WTC11 (cell line): Measurements from ENCODE around the gene OVOL3. TPM values are rescaled to one million over a fixed set of nuclear protein-coding genes. Genes with fewer than 3 reads are reported as not detected.

ENCODE experiments used
- ATAC-seq: fragments of 200-7000 bp; cut with Tn5 transposase; 2 replicates; pipeline ENCODE4 v1.10.0; 2021; ENCODE audit warnings: mild to moderate bottlenecking, moderate library complexity
- CTCF ChIA-PET: fragments of 300-600 bp; sonication (Branson Sonifier 250); formaldehyde crosslinking; loops from one replicate; lab custom pipeline; 2021; ENCODE audit warnings: antibody characterized with exemption; lab: Charles Lee
- POLR2A ChIA-PET: fragments of 350-600 bp; sonication (Branson Sonifier 250); formaldehyde crosslinking; loops from one replicate; lab custom pipeline; 2021; ENCODE audit warnings: antibody characterized with exemption; lab: Charles Lee
- DNase-seq: peaks from one replicate; pipeline ENCODE4 v3.0.0; 2021; ENCODE audit warnings: low spot score
- H3K27ac Mint-ChIP-seq: 2 replicates; pipeline ENCODE4 v1.8.0; 2021; ENCODE audit warnings: mixed read lengths
- H3K27me3 Mint-ChIP-seq: 2 replicates; pipeline ENCODE4 v1.8.0; 2021; ENCODE audit warnings: low read depth, mild to moderate bottlenecking, moderate library complexity, mixed read lengths
- H3K36me3 Mint-ChIP-seq: 2 replicates; pipeline ENCODE4 v1.8.0; 2021; ENCODE audit warnings: mixed read lengths
- H3K4me1 Mint-ChIP-seq: 2 replicates; pipeline ENCODE4 v1.8.0; 2022; ENCODE audit warnings: mixed read lengths
- H3K4me3 Mint-ChIP-seq: 2 replicates; pipeline ENCODE4 v1.8.0; 2021; ENCODE audit warnings: mild to moderate bottlenecking, moderate library complexity, mixed read lengths
- H3K9me3 Mint-ChIP-seq: 2 replicates; pipeline ENCODE4 v1.8.0; 2021; ENCODE audit warnings: mixed read lengths
- CBFB ChIP-seq: sonication (generic); formaldehyde crosslinking; IDR thresholded peaks from 2 replicates; pipeline ENCODE4 v1.8.1; 2022; ENCODE audit warnings: mild to moderate bottlenecking, low read depth, missing genetic modification reagents
- CREB1 ChIP-seq: sonication (generic); formaldehyde crosslinking; IDR thresholded peaks from 2 replicates; pipeline ENCODE4 v1.8.0; 2023; ENCODE audit warnings: mild to moderate bottlenecking, missing genetic modification reagents
- ESRRA ChIP-seq: sonication (generic); formaldehyde crosslinking; IDR thresholded peaks from 2 replicates; pipeline ENCODE4 v1.8.1; 2022; ENCODE audit warnings: mild to moderate bottlenecking, missing genetic modification reagents, borderline replicate concordance
- GABPB1 ChIP-seq: sonication (generic); formaldehyde crosslinking; IDR thresholded peaks from 2 replicates; pipeline ENCODE4 v1.8.1; 2023; ENCODE audit warnings: mild to moderate bottlenecking, missing genetic modification reagents
- HMGA2 ChIP-seq: fragments of 250-450 bp; sonication (Bioruptor Pico); IDR thresholded peaks from 2 replicates; pipeline ENCODE4 v1.4.0; 2021; ENCODE audit warnings: mild to moderate bottlenecking, moderate library complexity
- RELA ChIP-seq: sonication (generic); formaldehyde crosslinking; IDR thresholded peaks from 2 replicates; pipeline ENCODE4 v1.8.1; 2022; ENCODE audit warnings: missing genetic modification reagents, mild to moderate bottlenecking, borderline replicate concordance
- SMAD4 ChIP-seq: sonication (generic); formaldehyde crosslinking; IDR thresholded peaks from 2 replicates; pipeline ENCODE4 v1.8.0; 2022; ENCODE audit warnings: mild to moderate bottlenecking, missing genetic modification reagents
- TP53 ChIP-seq: sonication (generic); formaldehyde crosslinking; IDR thresholded peaks from 2 replicates; pipeline ENCODE4 v1.8.1; 2023; ENCODE audit warnings: mild to moderate bottlenecking, missing genetic modification reagents
- ZNF219 ChIP-seq: sonication (generic); formaldehyde crosslinking; IDR thresholded peaks from 2 replicates; pipeline ENCODE4 v1.8.0; 2023; ENCODE audit warnings: missing genetic modification reagents, mild to moderate bottlenecking, borderline replicate concordance
- ZNF232 ChIP-seq: sonication (generic); formaldehyde crosslinking; IDR thresholded peaks from 2 replicates; pipeline ENCODE4 v1.8.0; 2022; ENCODE audit warnings: mild to moderate bottlenecking, missing genetic modification reagents
- ZNF317 ChIP-seq: sonication (generic); formaldehyde crosslinking; IDR thresholded peaks from 2 replicates; pipeline ENCODE4 v1.8.1; 2023; ENCODE audit warnings: low read depth, mild to moderate bottlenecking, moderate library complexity, missing genetic modification reagents, borderline replicate concordance
- ZNF416 ChIP-seq: fragments of 250-450 bp; sonication (Bioruptor Pico); IDR thresholded peaks from 2 replicates; pipeline ENCODE4 v1.9.0; 2021; ENCODE audit warnings: mild to moderate bottlenecking, inconsistent platforms
- ZNF423 ChIP-seq: fragments of 250-450 bp; sonication (Bioruptor Pico); IDR thresholded peaks from 2 replicates; pipeline ENCODE4 v2.1.2; 2022; ENCODE audit warnings: mild to moderate bottlenecking, moderate library complexity
- total RNA-seq: library from RNA; stranded (reverse); gene quantifications from 3 replicates; pipeline ENCODE4 v1.2.3, GENCODE V29; 2021
- TF ChIP-seq, protein P1 (sequence below): sonication (generic); formaldehyde crosslinking; IDR thresholded peaks from 2 replicates; pipeline ENCODE4 v1.8.1; 2023; ENCODE audit warnings: mild to moderate bottlenecking, missing genetic modification reagents, moderate library complexity
- TF ChIP-seq, protein P2 (sequence below): sonication (generic); formaldehyde crosslinking; IDR thresholded peaks from 2 replicates; pipeline ENCODE4 v1.8.0; 2022; ENCODE audit warnings: mild to moderate bottlenecking, missing genetic modification reagents
- TF ChIP-seq, protein P3 (sequence below): fragments of 250-450 bp; sonication (Bioruptor Pico); IDR thresholded peaks from 2 replicates; pipeline ENCODE4 v1.9.0; 2021; ENCODE audit warnings: mild to moderate bottlenecking
- TF ChIP-seq, protein P4 (sequence below): sonication (generic); formaldehyde crosslinking; IDR thresholded peaks from 2 replicates; pipeline ENCODE4 v1.8.0; 2023; ENCODE audit warnings: missing genetic modification reagents, mild to moderate bottlenecking, borderline replicate concordance
- TF ChIP-seq, protein P5 (sequence below): sonication (generic); formaldehyde crosslinking; IDR thresholded peaks from 2 replicates; pipeline ENCODE4 v1.8.1; 2022; ENCODE audit warnings: low read depth, missing genetic modification reagents, borderline replicate concordance
- TF ChIP-seq, protein P6 (sequence below): sonication (generic); formaldehyde crosslinking; IDR thresholded peaks from 2 replicates; pipeline ENCODE4 v1.8.1; 2023; ENCODE audit warnings: mild to moderate bottlenecking, missing genetic modification reagents
- TF ChIP-seq, protein P7 (sequence below): sonication (generic); formaldehyde crosslinking; IDR thresholded peaks from 2 replicates; pipeline ENCODE4 v1.8.1; 2023; ENCODE audit warnings: mild to moderate bottlenecking, moderate library complexity, missing genetic modification reagents

Gene OVOL3
- total RNA-seq, 1 experiment from 2014 or later, result not detected

DNA sequence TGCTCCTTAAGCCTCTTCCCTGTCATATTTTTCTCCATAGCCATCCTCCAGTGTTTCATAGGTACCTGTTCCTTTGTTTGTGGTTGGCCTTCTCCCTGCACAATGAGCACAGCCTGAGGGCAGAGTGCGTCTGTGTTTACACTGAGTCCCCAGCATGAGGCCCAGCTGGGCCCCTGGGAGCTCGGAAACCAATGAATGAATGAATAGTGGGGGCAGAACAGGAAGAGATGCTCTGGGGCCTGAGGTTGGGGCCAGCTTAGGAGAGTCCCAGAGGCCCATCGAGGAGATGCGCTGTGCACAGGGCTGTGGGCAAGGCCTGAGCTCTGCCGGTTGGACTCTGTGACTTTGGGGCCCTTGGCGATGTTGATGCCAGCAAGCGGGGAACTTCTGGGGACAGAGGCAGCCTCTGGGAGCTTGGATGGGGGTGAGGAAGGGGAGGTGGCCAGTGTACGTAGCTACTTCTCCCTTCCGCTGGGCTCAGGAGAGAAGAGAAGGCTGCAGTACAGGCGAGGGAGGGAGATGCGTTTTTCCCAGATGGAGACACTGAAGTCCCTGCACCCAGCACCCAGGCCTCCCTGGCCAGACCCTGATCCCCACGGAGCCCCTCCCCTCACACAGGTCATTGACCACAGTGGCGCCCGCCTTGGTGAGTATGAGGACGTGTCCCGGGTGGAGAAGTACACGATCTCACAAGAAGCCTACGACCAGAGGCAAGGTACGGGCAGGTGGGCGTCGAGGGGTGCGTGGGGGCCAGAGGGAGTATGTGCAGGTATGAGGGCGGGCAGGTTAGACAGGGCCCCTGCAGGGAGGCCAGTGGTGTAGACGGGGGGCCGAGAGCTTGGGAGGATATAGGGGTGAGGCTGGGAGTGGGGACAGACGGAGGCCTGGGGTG, 9.4 kb downstream of the OVOL3 start:
- Mint-ChIP-seq H3K4me1 (peaks cover 18% of the 10 kb centered on the region), H3K27me3 (no peaks in the 10 kb centered on the region), H3K4me3 (0 out of 2 replicates have a peak overlapping the region, but pooled peaks have one; percentile 18), H3K36me3 (peaks cover 43% of the 10 kb centered on the region), H3K27ac (peak overlapping the region; percentile 42), H3K9me3 (no peaks in the 10 kb centered on the region)
- ATAC-seq, result no peak
- TF ChIP-seq, protein P1, sequence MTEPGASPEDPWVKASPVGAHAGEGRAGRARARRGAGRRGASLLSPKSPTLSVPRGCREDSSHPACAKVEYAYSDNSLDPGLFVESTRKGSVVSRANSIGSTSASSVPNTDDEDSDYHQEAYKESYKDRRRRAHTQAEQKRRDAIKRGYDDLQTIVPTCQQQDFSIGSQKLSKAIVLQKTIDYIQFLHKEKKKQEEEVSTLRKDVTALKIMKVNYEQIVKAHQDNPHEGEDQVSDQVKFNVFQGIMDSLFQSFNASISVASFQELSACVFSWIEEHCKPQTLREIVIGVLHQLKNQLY (CRISPR knock-in tag), result no peak
- TF ChIP-seq ZNF423 (0 out of 2 replicates have a peak, but pooled peaks have one; percentile 29), ZNF317 (no peak), SMAD4 (CRISPR knock-in tag) (no peak), CREB1 (no peak), GABPB1 (CRISPR knock-in tag) (peak; percentile 37), ESRRA (CRISPR knock-in tag) (no peak)
- TF ChIP-seq, protein P2, sequence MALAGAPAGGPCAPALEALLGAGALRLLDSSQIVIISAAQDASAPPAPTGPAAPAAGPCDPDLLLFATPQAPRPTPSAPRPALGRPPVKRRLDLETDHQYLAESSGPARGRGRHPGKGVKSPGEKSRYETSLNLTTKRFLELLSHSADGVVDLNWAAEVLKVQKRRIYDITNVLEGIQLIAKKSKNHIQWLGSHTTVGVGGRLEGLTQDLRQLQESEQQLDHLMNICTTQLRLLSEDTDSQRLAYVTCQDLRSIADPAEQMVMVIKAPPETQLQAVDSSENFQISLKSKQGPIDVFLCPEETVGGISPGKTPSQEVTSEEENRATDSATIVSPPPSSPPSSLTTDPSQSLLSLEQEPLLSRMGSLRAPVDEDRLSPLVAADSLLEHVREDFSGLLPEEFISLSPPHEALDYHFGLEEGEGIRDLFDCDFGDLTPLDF (CRISPR knock-in tag), result no peak
- ChIA-PET CTCF (interaction anchor here (0.6 kb wide), 1 partner anchor 527 kb away, joined by 3 read pairs; no protein-coding TSS in a partner anchor), POLR2A (interaction anchor here (0.5 kb wide), 1 partner anchor 188 kb away, joined by 3 read pairs; no protein-coding TSS in a partner anchor)
- DNase-seq, result no peak

DNA sequence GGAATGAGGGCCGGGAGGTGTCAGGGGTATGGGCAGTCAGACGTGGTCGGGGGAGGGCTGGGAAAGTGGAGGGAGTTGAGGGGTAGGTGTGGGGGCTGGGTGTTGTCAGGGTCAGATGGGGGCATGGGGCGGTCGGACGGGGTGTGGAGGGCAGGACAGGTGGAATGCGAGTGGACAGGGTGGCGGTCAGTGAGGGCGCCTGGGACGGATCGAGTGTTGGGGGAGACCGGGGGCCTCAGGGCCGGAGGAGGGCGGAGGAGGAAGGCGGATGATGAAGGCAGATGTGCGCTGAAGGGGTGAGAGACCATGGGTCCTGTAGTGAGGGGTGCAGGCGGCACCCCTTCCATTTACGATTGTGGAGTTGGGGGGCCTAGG, 10.0 kb downstream of the OVOL3 start:
- Mint-ChIP-seq H3K4me3 (no peak overlapping the region), H3K36me3 (peaks cover 50% of the 10 kb centered on the region), H3K4me1 (peaks cover 16% of the 10 kb centered on the region), H3K27ac (no peak overlapping the region), H3K9me3 (no peaks in the 10 kb centered on the region), H3K27me3 (no peaks in the 10 kb centered on the region)
- POLR2A ChIA-PET, result no interaction called here
- DNase-seq (no peak), ATAC-seq (no peak)
- CTCF ChIA-PET, result no interaction called here
- TF ChIP-seq, protein P3, sequence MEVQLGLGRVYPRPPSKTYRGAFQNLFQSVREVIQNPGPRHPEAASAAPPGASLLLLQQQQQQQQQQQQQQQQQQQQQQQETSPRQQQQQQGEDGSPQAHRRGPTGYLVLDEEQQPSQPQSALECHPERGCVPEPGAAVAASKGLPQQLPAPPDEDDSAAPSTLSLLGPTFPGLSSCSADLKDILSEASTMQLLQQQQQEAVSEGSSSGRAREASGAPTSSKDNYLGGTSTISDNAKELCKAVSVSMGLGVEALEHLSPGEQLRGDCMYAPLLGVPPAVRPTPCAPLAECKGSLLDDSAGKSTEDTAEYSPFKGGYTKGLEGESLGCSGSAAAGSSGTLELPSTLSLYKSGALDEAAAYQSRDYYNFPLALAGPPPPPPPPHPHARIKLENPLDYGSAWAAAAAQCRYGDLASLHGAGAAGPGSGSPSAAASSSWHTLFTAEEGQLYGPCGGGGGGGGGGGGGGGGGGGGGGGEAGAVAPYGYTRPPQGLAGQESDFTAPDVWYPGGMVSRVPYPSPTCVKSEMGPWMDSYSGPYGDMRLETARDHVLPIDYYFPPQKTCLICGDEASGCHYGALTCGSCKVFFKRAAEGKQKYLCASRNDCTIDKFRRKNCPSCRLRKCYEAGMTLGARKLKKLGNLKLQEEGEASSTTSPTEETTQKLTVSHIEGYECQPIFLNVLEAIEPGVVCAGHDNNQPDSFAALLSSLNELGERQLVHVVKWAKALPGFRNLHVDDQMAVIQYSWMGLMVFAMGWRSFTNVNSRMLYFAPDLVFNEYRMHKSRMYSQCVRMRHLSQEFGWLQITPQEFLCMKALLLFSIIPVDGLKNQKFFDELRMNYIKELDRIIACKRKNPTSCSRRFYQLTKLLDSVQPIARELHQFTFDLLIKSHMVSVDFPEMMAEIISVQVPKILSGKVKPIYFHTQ (CRISPR knock-in tag), result no peak
- TF ChIP-seq, protein P4, sequence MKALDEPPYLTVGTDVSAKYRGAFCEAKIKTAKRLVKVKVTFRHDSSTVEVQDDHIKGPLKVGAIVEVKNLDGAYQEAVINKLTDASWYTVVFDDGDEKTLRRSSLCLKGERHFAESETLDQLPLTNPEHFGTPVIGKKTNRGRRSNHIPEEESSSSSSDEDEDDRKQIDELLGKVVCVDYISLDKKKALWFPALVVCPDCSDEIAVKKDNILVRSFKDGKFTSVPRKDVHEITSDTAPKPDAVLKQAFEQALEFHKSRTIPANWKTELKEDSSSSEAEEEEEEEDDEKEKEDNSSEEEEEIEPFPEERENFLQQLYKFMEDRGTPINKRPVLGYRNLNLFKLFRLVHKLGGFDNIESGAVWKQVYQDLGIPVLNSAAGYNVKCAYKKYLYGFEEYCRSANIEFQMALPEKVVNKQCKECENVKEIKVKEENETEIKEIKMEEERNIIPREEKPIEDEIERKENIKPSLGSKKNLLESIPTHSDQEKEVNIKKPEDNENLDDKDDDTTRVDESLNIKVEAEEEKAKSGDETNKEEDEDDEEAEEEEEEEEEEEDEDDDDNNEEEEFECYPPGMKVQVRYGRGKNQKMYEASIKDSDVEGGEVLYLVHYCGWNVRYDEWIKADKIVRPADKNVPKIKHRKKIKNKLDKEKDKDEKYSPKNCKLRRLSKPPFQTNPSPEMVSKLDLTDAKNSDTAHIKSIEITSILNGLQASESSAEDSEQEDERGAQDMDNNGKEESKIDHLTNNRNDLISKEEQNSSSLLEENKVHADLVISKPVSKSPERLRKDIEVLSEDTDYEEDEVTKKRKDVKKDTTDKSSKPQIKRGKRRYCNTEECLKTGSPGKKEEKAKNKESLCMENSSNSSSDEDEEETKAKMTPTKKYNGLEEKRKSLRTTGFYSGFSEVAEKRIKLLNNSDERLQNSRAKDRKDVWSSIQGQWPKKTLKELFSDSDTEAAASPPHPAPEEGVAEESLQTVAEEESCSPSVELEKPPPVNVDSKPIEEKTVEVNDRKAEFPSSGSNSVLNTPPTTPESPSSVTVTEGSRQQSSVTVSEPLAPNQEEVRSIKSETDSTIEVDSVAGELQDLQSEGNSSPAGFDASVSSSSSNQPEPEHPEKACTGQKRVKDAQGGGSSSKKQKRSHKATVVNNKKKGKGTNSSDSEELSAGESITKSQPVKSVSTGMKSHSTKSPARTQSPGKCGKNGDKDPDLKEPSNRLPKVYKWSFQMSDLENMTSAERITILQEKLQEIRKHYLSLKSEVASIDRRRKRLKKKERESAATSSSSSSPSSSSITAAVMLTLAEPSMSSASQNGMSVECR (CRISPR knock-in tag), result no peak
- TF ChIP-seq HMGA2 (CRISPR knock-in tag), result no peak
- TF ChIP-seq RELA (CRISPR knock-in tag), result no peak
- TF ChIP-seq ZNF232 (CRISPR knock-in tag), result no peak
- no peak for TF ChIP-seq ZNF219 (CRISPR knock-in tag)
- no peak for TF ChIP-seq ZNF317
- TF ChIP-seq ZNF416, result no peak
- TF ChIP-seq, protein P5, sequence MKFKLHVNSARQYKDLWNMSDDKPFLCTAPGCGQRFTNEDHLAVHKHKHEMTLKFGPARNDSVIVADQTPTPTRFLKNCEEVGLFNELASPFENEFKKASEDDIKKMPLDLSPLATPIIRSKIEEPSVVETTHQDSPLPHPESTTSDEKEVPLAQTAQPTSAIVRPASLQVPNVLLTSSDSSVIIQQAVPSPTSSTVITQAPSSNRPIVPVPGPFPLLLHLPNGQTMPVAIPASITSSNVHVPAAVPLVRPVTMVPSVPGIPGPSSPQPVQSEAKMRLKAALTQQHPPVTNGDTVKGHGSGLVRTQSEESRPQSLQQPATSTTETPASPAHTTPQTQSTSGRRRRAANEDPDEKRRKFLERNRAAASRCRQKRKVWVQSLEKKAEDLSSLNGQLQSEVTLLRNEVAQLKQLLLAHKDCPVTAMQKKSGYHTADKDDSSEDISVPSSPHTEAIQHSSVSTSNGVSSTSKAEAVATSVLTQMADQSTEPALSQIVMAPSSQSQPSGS (CRISPR knock-in tag), result no peak
- TF ChIP-seq, protein P6, sequence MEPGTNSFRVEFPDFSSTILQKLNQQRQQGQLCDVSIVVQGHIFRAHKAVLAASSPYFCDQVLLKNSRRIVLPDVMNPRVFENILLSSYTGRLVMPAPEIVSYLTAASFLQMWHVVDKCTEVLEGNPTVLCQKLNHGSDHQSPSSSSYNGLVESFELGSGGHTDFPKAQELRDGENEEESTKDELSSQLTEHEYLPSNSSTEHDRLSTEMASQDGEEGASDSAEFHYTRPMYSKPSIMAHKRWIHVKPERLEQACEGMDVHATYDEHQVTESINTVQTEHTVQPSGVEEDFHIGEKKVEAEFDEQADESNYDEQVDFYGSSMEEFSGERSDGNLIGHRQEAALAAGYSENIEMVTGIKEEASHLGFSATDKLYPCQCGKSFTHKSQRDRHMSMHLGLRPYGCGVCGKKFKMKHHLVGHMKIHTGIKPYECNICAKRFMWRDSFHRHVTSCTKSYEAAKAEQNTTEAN, result no peak
- no peak for TF ChIP-seq CBFB (CRISPR knock-in tag)
- TF ChIP-seq, protein P7, sequence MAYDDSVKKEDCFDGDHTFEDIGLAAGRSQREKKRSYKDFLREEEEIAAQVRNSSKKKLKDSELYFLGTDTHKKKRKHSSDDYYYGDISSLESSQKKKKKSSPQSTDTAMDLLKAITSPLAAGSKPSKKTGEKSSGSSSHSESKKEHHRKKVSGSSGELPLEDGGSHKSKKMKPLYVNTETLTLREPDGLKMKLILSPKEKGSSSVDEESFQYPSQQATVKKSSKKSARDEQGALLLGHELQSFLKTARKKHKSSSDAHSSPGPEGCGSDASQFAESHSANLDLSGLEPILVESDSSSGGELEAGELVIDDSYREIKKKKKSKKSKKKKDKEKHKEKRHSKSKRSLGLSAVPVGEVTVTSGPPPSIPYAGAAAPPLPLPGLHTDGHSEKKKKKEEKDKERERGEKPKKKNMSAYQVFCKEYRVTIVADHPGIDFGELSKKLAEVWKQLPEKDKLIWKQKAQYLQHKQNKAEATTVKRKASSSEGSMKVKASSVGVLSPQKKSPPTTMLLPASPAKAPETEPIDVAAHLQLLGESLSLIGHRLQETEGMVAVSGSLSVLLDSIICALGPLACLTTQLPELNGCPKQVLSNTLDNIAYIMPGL (CRISPR knock-in tag), result no peak
- no peak for TF ChIP-seq TP53 (CRISPR knock-in tag)
